ENCODE data around the gene SFT2D3. TPM values are rescaled to one million over a fixed set of nuclear protein-coding genes. Genes with fewer than 3 reads are reported as not detected.

The SFT2D3 gene
- total and polyA plus RNA-seq, 9 of the 15 experiments (the other 6 are each of a cell fraction or from before 2014, with no cell fraction given) = 7.5 to 9.9 (median 8.9) TPM; not detected in 2

DNA sequence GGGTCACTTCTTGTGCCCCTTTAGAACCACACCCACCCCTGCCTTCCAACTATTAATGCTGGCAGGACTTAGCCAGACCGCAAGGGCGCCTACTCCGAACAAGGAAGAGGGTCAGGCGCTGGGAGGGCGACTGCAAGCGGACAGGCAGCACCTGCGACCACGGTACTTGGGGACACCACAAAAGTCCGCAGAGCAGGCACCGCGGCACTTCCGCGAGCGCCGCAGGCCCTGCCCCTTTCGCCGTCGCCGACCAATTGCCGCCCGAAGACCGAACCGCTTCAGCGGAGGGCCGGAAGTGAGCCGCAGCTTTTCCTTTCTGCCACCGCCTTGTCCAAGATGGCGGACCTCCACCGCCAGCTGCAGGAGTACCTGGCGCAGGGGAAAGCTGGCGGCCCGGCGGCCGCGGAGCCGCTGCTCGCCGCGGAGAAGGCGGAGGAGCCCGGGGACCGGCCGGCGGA lies at the start of gene SFT2D3 (continued):
- no peak for TF ChIP-seq PTRF (tag; IDR thresholded peaks at IDR 0.05)
- TF ChIP-seq NUFIP1 (IDR thresholded peaks at IDR 0.05; ENCODE audit: partially characterized antibody) = no peak
- no peak for TF ChIP-seq TOE1 (IDR thresholded peaks at IDR 0.05; ENCODE audit: borderline replicate concordance)
- TF ChIP-seq TOE1 (CRISPR knock-in tag; IDR thresholded peaks at IDR 0.05; ENCODE audit: borderline replicate concordance, low read depth) = no peak
- TF ChIP-seq, protein P1, sequence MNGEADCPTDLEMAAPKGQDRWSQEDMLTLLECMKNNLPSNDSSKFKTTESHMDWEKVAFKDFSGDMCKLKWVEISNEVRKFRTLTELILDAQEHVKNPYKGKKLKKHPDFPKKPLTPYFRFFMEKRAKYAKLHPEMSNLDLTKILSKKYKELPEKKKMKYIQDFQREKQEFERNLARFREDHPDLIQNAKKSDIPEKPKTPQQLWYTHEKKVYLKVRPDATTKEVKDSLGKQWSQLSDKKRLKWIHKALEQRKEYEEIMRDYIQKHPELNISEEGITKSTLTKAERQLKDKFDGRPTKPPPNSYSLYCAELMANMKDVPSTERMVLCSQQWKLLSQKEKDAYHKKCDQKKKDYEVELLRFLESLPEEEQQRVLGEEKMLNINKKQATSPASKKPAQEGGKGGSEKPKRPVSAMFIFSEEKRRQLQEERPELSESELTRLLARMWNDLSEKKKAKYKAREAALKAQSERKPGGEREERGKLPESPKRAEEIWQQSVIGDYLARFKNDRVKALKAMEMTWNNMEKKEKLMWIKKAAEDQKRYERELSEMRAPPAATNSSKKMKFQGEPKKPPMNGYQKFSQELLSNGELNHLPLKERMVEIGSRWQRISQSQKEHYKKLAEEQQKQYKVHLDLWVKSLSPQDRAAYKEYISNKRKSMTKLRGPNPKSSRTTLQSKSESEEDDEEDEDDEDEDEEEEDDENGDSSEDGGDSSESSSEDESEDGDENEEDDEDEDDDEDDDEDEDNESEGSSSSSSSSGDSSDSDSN (IDR thresholded peaks at IDR 0.05; ENCODE audit: borderline replicate concordance in 1 of 2, low read depth in 2 of 2, low read length in 2 of 2) = peak in 1 of 2 experiments; percentile 56; a peak in 1 of 4 replicates
- TF ChIP-seq SREBF1 (IDR thresholded peaks at IDR 0.05; ENCODE audit: borderline replicate concordance, low read depth, low read length) = no peak
- no peak for TF ChIP-seq OTX1 (CRISPR knock-in tag; IDR thresholded peaks at IDR 0.05)
- TF ChIP-seq HMG20A (CRISPR knock-in tag; conservative IDR thresholded peaks at IDR 0.05) = no peak
- TF ChIP-seq HDAC3 (IDR thresholded peaks at IDR 0.05; ENCODE audit: borderline replicate concordance, partially characterized antibody) = no peak
- peak; percentile 86 for TF ChIP-seq GABPB1 (CRISPR knock-in tag; IDR thresholded peaks at IDR 0.05)
- no peak for TF ChIP-seq BRF1 (IDR thresholded peaks at IDR 0.05; ENCODE audit: borderline replicate concordance, extremely low read depth, insufficient read length)
- TF ChIP-seq ZKSCAN1 (IDR thresholded peaks at IDR 0.05; ENCODE audit: low read depth, low read length) = no peak
- TF ChIP-seq, protein P2, sequence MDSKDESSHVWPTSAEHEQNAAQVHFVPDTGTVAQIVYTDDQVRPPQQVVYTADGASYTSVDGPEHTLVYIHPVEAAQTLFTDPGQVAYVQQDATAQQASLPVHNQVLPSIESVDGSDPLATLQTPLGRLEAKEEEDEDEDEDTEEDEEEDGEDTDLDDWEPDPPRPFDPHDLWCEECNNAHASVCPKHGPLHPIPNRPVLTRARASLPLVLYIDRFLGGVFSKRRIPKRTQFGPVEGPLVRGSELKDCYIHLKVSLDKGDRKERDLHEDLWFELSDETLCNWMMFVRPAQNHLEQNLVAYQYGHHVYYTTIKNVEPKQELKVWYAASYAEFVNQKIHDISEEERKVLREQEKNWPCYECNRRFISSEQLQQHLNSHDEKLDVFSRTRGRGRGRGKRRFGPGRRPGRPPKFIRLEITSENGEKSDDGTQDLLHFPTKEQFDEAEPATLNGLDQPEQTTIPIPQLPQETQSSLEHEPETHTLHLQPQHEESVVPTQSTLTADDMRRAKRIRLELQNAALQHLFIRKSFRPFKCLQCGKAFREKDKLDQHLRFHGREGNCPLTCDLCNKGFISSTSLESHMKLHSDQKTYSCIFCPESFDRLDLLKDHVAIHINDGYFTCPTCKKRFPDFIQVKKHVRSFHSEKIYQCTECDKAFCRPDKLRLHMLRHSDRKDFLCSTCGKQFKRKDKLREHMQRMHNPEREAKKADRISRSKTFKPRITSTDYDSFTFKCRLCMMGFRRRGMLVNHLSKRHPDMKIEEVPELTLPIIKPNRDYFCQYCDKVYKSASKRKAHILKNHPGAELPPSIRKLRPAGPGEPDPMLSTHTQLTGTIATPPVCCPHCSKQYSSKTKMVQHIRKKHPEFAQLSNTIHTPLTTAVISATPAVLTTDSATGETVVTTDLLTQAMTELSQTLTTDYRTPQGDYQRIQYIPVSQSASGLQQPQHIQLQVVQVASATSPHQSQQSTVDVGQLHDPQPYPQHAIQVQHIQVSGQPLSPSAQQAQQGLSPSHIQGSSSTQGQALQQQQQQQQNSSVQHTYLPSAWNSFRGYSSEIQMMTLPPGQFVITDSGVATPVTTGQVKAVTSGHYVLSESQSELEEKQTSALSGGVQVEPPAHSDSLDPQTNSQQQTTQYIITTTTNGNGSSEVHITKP (IDR thresholded peaks at IDR 0.05; ENCODE audit: partially characterized antibody) = no peak
- no peak for TF ChIP-seq SRSF1 (IDR thresholded peaks at IDR 0.05; ENCODE audit: low read depth, low read length)
- no peak for TF ChIP-seq NR3C1 (CRISPR knock-in tag; IDR thresholded peaks at IDR 0.05)
- TF ChIP-seq ELF2 (CRISPR knock-in tag; IDR thresholded peaks at IDR 0.05) = peak; percentile 88
- TF ChIP-seq YBX1 (IDR thresholded peaks at IDR 0.05) = no peak
- TF ChIP-seq DACH1 (IDR thresholded peaks at IDR 0.05; ENCODE audit: partially characterized antibody) = no peak
- TF ChIP-seq ZNF584 (CRISPR knock-in tag; IDR thresholded peaks at IDR 0.05; ENCODE audit: low read depth) = no peak
- TF ChIP-seq TSC22D4 (tag; IDR thresholded peaks at IDR 0.05) = no peak
- no peak for TF ChIP-seq ZFP30 (CRISPR knock-in tag; IDR thresholded peaks at IDR 0.05; ENCODE audit: borderline replicate concordance)
- no peak for TF ChIP-seq ZNF57 (CRISPR knock-in tag; IDR thresholded peaks at IDR 0.05)
- no peak for TF ChIP-seq SMARCE1 (IDR thresholded peaks at IDR 0.05)
- TF ChIP-seq ATF7 (IDR thresholded peaks at IDR 0.05) = peak; percentile 61
- TF ChIP-seq ZNF384 (IDR thresholded peaks at IDR 0.05; ENCODE audit: low read depth, low read length) = no peak
- TF ChIP-seq CTBP1 (IDR thresholded peaks at IDR 0.05; ENCODE audit: borderline replicate concordance) = peak; percentile 40; the same call in 1 of the 2 replicates
- no peak for TF ChIP-seq ZNF586 (CRISPR knock-in tag; conservative IDR thresholded peaks at IDR 0.05)

All from K562 (cell line).